Nephron progenitor cell (in vitro differentiated cells): ENCODE data around the gene TNIP1.
A peak's percentile ranks its signal among the peaks of the same experiment; 100 is the strongest.

Experiments used
- DNase-seq: peaks from one replicate; pipeline ENCODE4 v3.0.0; 2021
- H3K27ac Mint-ChIP-seq: 2 replicates; pipeline ENCODE4 v1.8.0; 2021; ENCODE audit warnings: mild to moderate bottlenecking, moderate library complexity, mixed read lengths
- H3K27me3 Mint-ChIP-seq: 2 replicates; pipeline ENCODE4 v1.8.0; 2021; ENCODE audit warnings: mild to moderate bottlenecking, low read depth, mixed read lengths; ENCODE audit not compliant: poor library complexity
- H3K36me3 Mint-ChIP-seq: 2 replicates; pipeline ENCODE4 v1.8.0; 2021; ENCODE audit warnings: low read depth, mixed read lengths
- H3K4me1 Mint-ChIP-seq: 2 replicates; pipeline ENCODE4 v1.8.0; 2021; ENCODE audit warnings: mixed read lengths
- H3K4me3 Mint-ChIP-seq: 2 replicates; pipeline ENCODE4 v1.8.0; 2021; ENCODE audit warnings: mild to moderate bottlenecking, moderate library complexity, mixed read lengths
- H3K9me3 Mint-ChIP-seq: 2 replicates; pipeline ENCODE4 v1.8.0; 2021; ENCODE audit warnings: mild to moderate bottlenecking, moderate library complexity, mixed read lengths
- CTCF ChIP-seq: fragments of 200-600 bp; sonication (generic); IDR thresholded peaks from 2 replicates; pipeline ENCODE4 v1.5.0; 2021; ENCODE audit warnings: antibody characterized with exemption

The TNIP1 gene

GRCh38 chr5:151024440-151025249 lies 56.2 kb downstream of the TNIP1 start:
- no peak for TF ChIP-seq CTCF
- Mint-ChIP-seq H3K4me3 (no peak overlapping the region), H3K27me3 (peaks cover 23% of the 10 kb centered on the region), H3K36me3 (peaks cover 36% of the 10 kb centered on the region), H3K27ac (no peak overlapping the region), H3K9me3 (no peaks in the 10 kb centered on the region), H3K4me1 (peaks cover 20% of the 10 kb centered on the region)
- no peak for DNase-seq

- no peak for TF ChIP-seq CTCF
- Mint-ChIP-seq H3K27ac (no peak overlapping the region), H3K27me3 (peaks cover 23% of the 10 kb centered on the region), H3K4me1 (peaks cover 20% of the 10 kb centered on the region), H3K9me3 (no peaks in the 10 kb centered on the region), H3K36me3 (peaks cover 27% of the 10 kb centered on the region), H3K4me3 (no peak overlapping the region)
- no peak for DNase-seq
Observed at GRCh38 chr5:151023651-151024050, 57.2 kb downstream of the TNIP1 start.

- H3K27me3 Mint-ChIP-seq: peaks cover 23% of the 10 kb centered on the region
- H3K4me3 Mint-ChIP-seq: no peak overlapping the region
- no peak for TF ChIP-seq CTCF
- H3K9me3 Mint-ChIP-seq: no peaks in the 10 kb centered on the region
- DNase-seq: no peak
- H3K36me3 Mint-ChIP-seq: peaks cover 22% of the 10 kb centered on the region
- H3K4me1 Mint-ChIP-seq: peaks cover 20% of the 10 kb centered on the region
- H3K27ac Mint-ChIP-seq: no peak overlapping the region
Observed at GRCh38 chr5:151023047-151023615, 57.7 kb downstream of the TNIP1 start.

GRCh38 chr5:151022511-151023018 lies 58.3 kb downstream of the TNIP1 start:
- Mint-ChIP-seq H3K4me1 (peaks cover 20% of the 10 kb centered on the region), H3K27me3 (peaks cover 23% of the 10 kb centered on the region), H3K4me3 (peak overlapping the region; percentile 67), H3K27ac (no peak overlapping the region), H3K36me3 (peaks cover 17% of the 10 kb centered on the region), H3K9me3 (no peaks in the 10 kb centered on the region)
- TF ChIP-seq CTCF: no peak
- DNase-seq: no peak

- Mint-ChIP-seq H3K4me3 (peak overlapping the region; percentile 67), H3K9me3 (no peaks in the 10 kb centered on the region), H3K27ac (no peak overlapping the region), H3K4me1 (peaks cover 16% of the 10 kb centered on the region), H3K27me3 (peaks cover 23% of the 10 kb centered on the region), H3K36me3 (peaks cover 12% of the 10 kb centered on the region)
- TF ChIP-seq CTCF: no peak
- no peak for DNase-seq
Observed at GRCh38 chr5:151021746-151022145, 59.1 kb downstream of the TNIP1 start.
